K562 (cell line): ENCODE data around the gene SLC9A1. TPM values are rescaled to one million over a fixed set of nuclear protein-coding genes. Genes with fewer than 3 reads are reported as not detected.

Source experiments
- ADNP ChIP-seq: fragments of 200-800 bp; sonication (Bioruptor generic); IDR thresholded peaks from 2 replicates; pipeline ENCODE4 v1.6.1; 2016; ENCODE audit warnings: missing genetic modification characterization, missing compliant biosample characterization
- ATF1 ChIP-seq, 2 experiments: fragments of 450-650 bp in 1 of 2; IDR thresholded peaks; 2 replicates each; pipeline ENCODE4 v1.6.1; 2016; ENCODE audit warnings: missing compliant biosample characterization in 1 of 2, missing genetic modification characterization in 1 of 2
- BDP1 ChIP-seq: IDR thresholded peaks from 3 replicates; pipeline ENCODE4 v1.6.1; 2011; ENCODE audit not compliant: insufficient read length, insufficient read depth
- C11orf30 ChIP-seq: fragments of 450-650 bp; IDR thresholded peaks from 2 replicates; pipeline ENCODE4 v1.6.1; 2016; ENCODE audit warnings: low read depth, mild to moderate bottlenecking
- EHMT2 ChIP-seq: fragments of 450-650 bp; IDR thresholded peaks from 2 replicates; pipeline ENCODE4 v1.6.1; 2018; ENCODE audit warnings: antibody characterized with exemption
- ELF4 ChIP-seq: fragments of 450-650 bp; formaldehyde crosslinking; IDR thresholded peaks from 2 replicates; pipeline ENCODE4 v1.4.0; 2022; ENCODE audit warnings: missing genetic modification characterization
- EP300 ChIP-seq: IDR thresholded peaks from 2 replicates; pipeline ENCODE4 v1.6.1; 2012; ENCODE audit warnings: low read length, improper control_type of control experiment
- FOXP4 ChIP-seq: sonication (generic); formaldehyde crosslinking; IDR thresholded peaks from 2 replicates; pipeline ENCODE4 v1.8.0; 2022; ENCODE audit warnings: mild to moderate bottlenecking, missing genetic modification reagents, borderline replicate concordance
- GTF2F1 ChIP-seq: IDR thresholded peaks from 2 replicates; pipeline ENCODE4 v1.6.1; 2011; ENCODE audit warnings: low read depth, low read length, improper control_type of control experiment
- JUN ChIP-seq, 2 experiments: sonication (generic) in 1 of 2; formaldehyde crosslinking in 1 of 2; IDR thresholded peaks; 2 replicates each; pipeline versions ENCODE4 v1.6.1 to v1.8.0; 2012 to 2022; ENCODE audit warnings: borderline replicate concordance in 2 of 2, mild to moderate bottlenecking in 2 of 2, improper control_type of control experiment in 1 of 2, low read depth in 1 of 2, low read length in 1 of 2, missing genetic modification reagents in 1 of 2
- KHSRP ChIP-seq: fragments of 450-650 bp; IDR thresholded peaks from 2 replicates; pipeline ENCODE4 v1.6.1; 2017
- LEF1 ChIP-seq: fragments of 450-650 bp; IDR thresholded peaks from 2 replicates; pipeline ENCODE4 v1.6.1; 2016; ENCODE audit warnings: mild to moderate bottlenecking
- MECOM ChIP-seq: fragments of 250-450 bp; sonication (Bioruptor Pico); IDR thresholded peaks from 2 replicates; pipeline ENCODE4 v1.8.0; 2022; ENCODE audit warnings: inconsistent platforms
- MNT ChIP-seq, 2 experiments: fragments of 450-650 bp; conservative IDR thresholded peaks; 2 replicates each; pipeline ENCODE4 v1.6.1; 2017; ENCODE audit warnings: mild to moderate bottlenecking in 2 of 2, moderate library complexity in 2 of 2
- MTA1 ChIP-seq: fragments of 450-650 bp; IDR thresholded peaks from 2 replicates; pipeline ENCODE4 v1.6.1; 2017; ENCODE audit warnings: borderline replicate concordance
- NFYB ChIP-seq: IDR thresholded peaks from 2 replicates; pipeline ENCODE4 v1.6.1; 2011; ENCODE audit warnings: mild to moderate bottlenecking, moderate library complexity; ENCODE audit not compliant: insufficient read length; ENCODE audit errors: extremely low read depth
- POLR2H ChIP-seq: IDR thresholded peaks from 2 replicates; pipeline ENCODE4 v1.6.1; 2016; ENCODE audit warnings: missing genetic modification characterization, low read depth, mild to moderate bottlenecking, control low read depth, missing compliant biosample characterization, moderate library complexity
- RBM17 ChIP-seq: fragments of 200-400 bp; formaldehyde crosslinking; IDR thresholded peaks from 2 replicates; pipeline ENCODE4 v1.6.1; 2017; ENCODE audit warnings: low read depth, mild to moderate bottlenecking, low read length, borderline replicate concordance
- SFPQ ChIP-seq: fragments of 200-400 bp; formaldehyde crosslinking; IDR thresholded peaks from 2 replicates; pipeline ENCODE4 v1.6.1; 2017; ENCODE audit warnings: mild to moderate bottlenecking, low read depth, low read length, moderate library complexity
- SIN3A ChIP-seq, 2 experiments: fragments of 150-350 bp in 1 of 2; IDR thresholded peaks; 2 replicates each; pipeline ENCODE4 v1.6.1; 2011 to 2016; ENCODE audit warnings: borderline replicate concordance in 2 of 2, low read depth in 2 of 2, low read length in 2 of 2, mild to moderate bottlenecking in 2 of 2, moderate library complexity in 2 of 2; ENCODE audit not compliant: control insufficient read depth in 1 of 2
- TCF7 ChIP-seq: sonication (generic); IDR thresholded peaks from 2 replicates; pipeline ENCODE4 v1.6.1; 2016; ENCODE audit warnings: antibody characterized with exemption, borderline replicate concordance
- XRCC4 ChIP-seq: IDR thresholded peaks from one replicate; pipeline ENCODE4 v1.6.1; 2011; ENCODE audit not compliant: insufficient read depth, insufficient read length; ENCODE audit errors: extremely low read depth
- ZC3H4 ChIP-seq: sonication (generic); formaldehyde crosslinking; IDR thresholded peaks from 2 replicates; pipeline ENCODE4 v1.9.0; 2021; ENCODE audit warnings: missing genetic modification reagents, borderline replicate concordance
- ZNF324 ChIP-seq: fragments of 250-450 bp; sonication (Bioruptor Pico); IDR thresholded peaks from 2 replicates; pipeline ENCODE4 v1.4.0; 2020; ENCODE audit warnings: mild to moderate bottlenecking
- ZNF445 ChIP-seq: fragments of 250-450 bp; sonication (Bioruptor Pico); IDR thresholded peaks from 2 replicates; pipeline ENCODE4 v1.4.0; 2020; ENCODE audit warnings: low read depth, mild to moderate bottlenecking, moderate library complexity
- polyA plus RNA-seq, 8 experiments: library from polyadenylated mRNA; depleted of rRNA in 4 of 8; stranded (reverse) in 5 of 8; unstranded in 3 of 8; fragments of >200 nt; fragmentation: Nextera tagmentation in 2 of 8; fragmentation: Illumina TruSeq in 1 of 8; extraction: Ambion mirVana in 2 of 8; extraction: Trizol in 1 of 8; gene quantifications; 2 replicates each; pipeline versions ENCODE4 v1.2.1 to v1.2.3, GENCODE V29; 2011 to 2014; ENCODE audit warnings: inconsistent platforms in 1 of 8, missing spikeins in 1 of 8
- total RNA-seq, 7 experiments: library from RNA; depleted of rRNA in 6 of 7; stranded (reverse); fragments of >200 nt in 6 of 7; fragmentation: Illumina TruSeq in 2 of 7; extraction: Trizol in 2 of 7; gene quantifications; 2 replicates each; pipeline versions ENCODE4 v1.2.1 to v1.2.3, GENCODE V29; 2011 to 2021; ENCODE audit warnings: low replicate concordance in 1 of 7

Gene SLC9A1
- total and polyA plus RNA-seq, 9 of the 15 experiments (the other 6 are each of a cell fraction or from before 2014, with no cell fraction given), result 0.59 to 14.4 (median 2.0) TPM

GRCh38 chr1:27166351-27166802 lies 11.5 kb upstream of the SLC9A1 start (continued):
- TF ChIP-seq EP300, result peak; percentile 21; the same call in 1 of the 2 replicates
- no peak for TF ChIP-seq ELF4
- TF ChIP-seq TCF7, result no peak
- TF ChIP-seq MTA1, result peak; percentile 44; the same call in 1 of the 2 replicates
- TF ChIP-seq EHMT2, result peak; percentile 67
- no peak for TF ChIP-seq ZNF324
- TF ChIP-seq LEF1, result peak; percentile 32; the same call in 1 of the 2 replicates
- peak; percentile 21; the same call in 1 of the 2 replicates for TF ChIP-seq C11orf30
- TF ChIP-seq ATF1 (CRISPR knock-in tag; IDR thresholded peaks at IDR 0.05), result no peak
- no peak for TF ChIP-seq ATF1 (tag; IDR thresholded peaks at IDR 0.05)
- no peak for TF ChIP-seq SIN3A (IDR thresholded peaks at IDR 0.05; ENCODE audit: borderline replicate concordance in 2 of 2, control insufficient read depth in 1 of 2, low read depth in 2 of 2, low read length in 2 of 2)
- no peak for TF ChIP-seq ZNF445 (CRISPR knock-in tag)
- peak; percentile 89 for TF ChIP-seq JUN (IDR thresholded peaks at IDR 0.05; ENCODE audit: borderline replicate concordance, low read depth, low read length)
- TF ChIP-seq JUN (CRISPR knock-in tag; IDR thresholded peaks at IDR 0.05; ENCODE audit: borderline replicate concordance), result 0 out of 2 replicates have a peak, but pooled peaks have one; percentile 55
- TF ChIP-seq ADNP (tag), result no peak
- TF ChIP-seq GTF2F1, result no peak
- TF ChIP-seq KHSRP, result no peak
- no peak for TF ChIP-seq BDP1
- no peak for TF ChIP-seq FOXP4 (CRISPR knock-in tag)
- no peak for TF ChIP-seq MECOM (CRISPR knock-in tag)
- TF ChIP-seq ZC3H4 (CRISPR knock-in tag), result no peak
- TF ChIP-seq SFPQ, result no peak
- TF ChIP-seq RBM17, result no peak
- no peak for TF ChIP-seq NFYB
- TF ChIP-seq XRCC4, result no peak
- no peak for TF ChIP-seq MNT (conservative IDR thresholded peaks at IDR 0.05)
- TF ChIP-seq POLR2H (tag), result no peak
